ENCODE measurements around the gene IDH3G. TPM values are rescaled to one million over a fixed set of nuclear protein-coding genes. Genes with fewer than 3 reads are reported as not detected.

The IDH3G gene
- total RNA-seq, 1 donor from 2014 or later, result 41.9 TPM

DNA sequence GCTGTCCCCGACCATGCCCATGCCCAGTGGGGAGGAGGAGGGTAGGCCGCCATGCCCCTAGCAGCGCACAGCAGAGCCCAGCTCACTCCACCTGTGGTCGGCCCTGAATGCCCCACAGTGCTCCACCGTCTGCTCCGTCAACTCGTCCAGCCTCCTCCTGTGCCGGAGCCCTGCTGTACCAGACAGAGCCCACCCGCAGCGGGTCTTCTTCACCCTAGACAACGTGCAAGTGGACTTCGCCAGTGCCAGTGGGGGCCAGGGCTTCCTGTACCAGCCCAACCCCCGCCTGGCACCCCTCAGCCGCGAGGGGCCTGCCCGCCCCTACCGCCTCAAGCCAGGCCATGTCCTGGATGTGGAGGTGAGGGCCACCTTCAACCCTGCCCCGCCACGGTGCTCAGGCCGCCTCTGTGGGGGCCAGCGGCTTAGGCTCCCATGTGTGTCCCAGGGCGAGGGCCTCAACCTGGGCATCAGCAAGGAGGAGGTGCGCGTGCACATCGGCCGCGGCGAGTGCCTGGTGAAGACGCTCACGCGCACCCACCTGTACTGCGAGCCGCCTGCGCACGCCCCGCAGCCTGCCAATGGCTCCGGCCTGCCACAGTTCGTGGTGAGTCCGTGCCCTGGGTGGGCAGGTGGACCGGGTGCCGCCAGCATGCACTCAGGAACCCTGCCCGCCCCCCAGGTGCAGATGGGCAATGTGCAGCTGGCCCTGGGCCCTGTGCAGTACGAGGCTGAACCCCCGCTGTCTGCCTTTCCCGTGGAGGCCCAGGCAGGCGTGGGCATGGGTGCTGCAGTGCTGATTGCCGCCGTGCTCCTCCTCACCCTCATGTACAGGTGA is 20.2 kb downstream of the IDH3G start:
- Histone ChIP-seq H3K9ac (ENCODE audit: low read length) (no peak overlapping the region), H3K79me2 (ENCODE audit: insufficient read depth, low read length) (no peaks in the 10 kb centered on the region), H3K27ac (ENCODE audit: low read depth, low read length) (no peak overlapping the region), H3K4me2 (ENCODE audit: low read length) (no peak overlapping the region), H3K4me1 (ENCODE audit: insufficient read depth, low read length) (no peaks in the 10 kb centered on the region), H2AFZ (ENCODE audit: low read depth, low read length) (no peak overlapping the region), H3K4me3 (ENCODE audit: insufficient read depth, low read depth, low read length) (no peak overlapping the region), H4K20me1 (ENCODE audit: insufficient read depth, low read length) (no peaks in the 10 kb centered on the region), H3K9me3 (ENCODE audit: insufficient read depth, low read depth, low read length) (no peaks in the 10 kb centered on the region), H3K36me3 (ENCODE audit: insufficient read depth, low read length) (no peaks in the 10 kb centered on the region), H3K27me3 (ENCODE audit: insufficient read depth, low read length) (no peaks in the 10 kb centered on the region)
- H3K27me3 Mint-ChIP-seq (ENCODE audit: low read depth, unreplicated experiment), result no peaks in the 10 kb centered on the region
- DNase-seq (ENCODE audit: low read depth), result no peak
- no peaks in the 10 kb centered on the region for H3K9me3 Mint-ChIP-seq (ENCODE audit: unreplicated experiment)
- H3K27ac Mint-ChIP-seq (ENCODE audit: unreplicated experiment), result no peak overlapping the region
- no peak for FAIRE-seq
- no peaks in the 10 kb centered on the region for H3K36me3 Mint-ChIP-seq (ENCODE audit: low read depth, unreplicated experiment)
- no peaks in the 10 kb centered on the region for H3K4me1 Mint-ChIP-seq (ENCODE audit: low read depth, unreplicated experiment)
- TF ChIP-seq, protein P1, sequence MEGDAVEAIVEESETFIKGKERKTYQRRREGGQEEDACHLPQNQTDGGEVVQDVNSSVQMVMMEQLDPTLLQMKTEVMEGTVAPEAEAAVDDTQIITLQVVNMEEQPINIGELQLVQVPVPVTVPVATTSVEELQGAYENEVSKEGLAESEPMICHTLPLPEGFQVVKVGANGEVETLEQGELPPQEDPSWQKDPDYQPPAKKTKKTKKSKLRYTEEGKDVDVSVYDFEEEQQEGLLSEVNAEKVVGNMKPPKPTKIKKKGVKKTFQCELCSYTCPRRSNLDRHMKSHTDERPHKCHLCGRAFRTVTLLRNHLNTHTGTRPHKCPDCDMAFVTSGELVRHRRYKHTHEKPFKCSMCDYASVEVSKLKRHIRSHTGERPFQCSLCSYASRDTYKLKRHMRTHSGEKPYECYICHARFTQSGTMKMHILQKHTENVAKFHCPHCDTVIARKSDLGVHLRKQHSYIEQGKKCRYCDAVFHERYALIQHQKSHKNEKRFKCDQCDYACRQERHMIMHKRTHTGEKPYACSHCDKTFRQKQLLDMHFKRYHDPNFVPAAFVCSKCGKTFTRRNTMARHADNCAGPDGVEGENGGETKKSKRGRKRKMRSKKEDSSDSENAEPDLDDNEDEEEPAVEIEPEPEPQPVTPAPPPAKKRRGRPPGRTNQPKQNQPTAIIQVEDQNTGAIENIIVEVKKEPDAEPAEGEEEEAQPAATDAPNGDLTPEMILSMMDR (IDR thresholded peaks at IDR 0.05; ENCODE audit: insufficient read depth, low read depth, low read length), result no peak
- no peak for TF ChIP-seq EZH2 (IDR thresholded peaks at IDR 0.05; ENCODE audit: insufficient read depth, low read length)
- no peak overlapping the region for H3K4me3 Mint-ChIP-seq (ENCODE audit: unreplicated experiment)

DNA sequence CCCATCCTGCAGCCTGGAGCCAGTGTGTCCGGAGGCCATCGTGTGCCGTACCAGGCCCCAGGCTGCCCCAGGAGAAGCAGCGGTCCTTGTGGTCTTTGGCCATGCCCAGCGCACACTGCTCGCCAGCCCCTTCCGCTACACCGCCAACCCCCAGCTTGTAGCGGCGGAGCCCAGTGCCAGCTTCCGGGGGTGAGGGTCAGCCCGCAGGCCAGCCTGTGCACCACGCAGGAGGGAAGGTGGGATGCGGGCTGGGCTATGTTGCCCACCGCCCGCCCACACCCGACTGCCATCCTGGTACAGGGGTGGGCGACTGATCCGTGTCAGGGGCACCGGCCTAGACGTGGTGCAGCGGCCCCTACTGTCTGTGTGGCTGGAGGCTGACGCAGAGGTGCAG is 21.0 kb downstream of the IDH3G start:
- no peaks in the 10 kb centered on the region for H3K9me3 ChIP-seq (ENCODE audit: insufficient read depth, low read depth, low read length)
- no peak overlapping the region for H3K4me3 ChIP-seq (ENCODE audit: insufficient read depth, low read depth, low read length)
- no peak for DNase-seq (ENCODE audit: low read depth)
- H2AFZ ChIP-seq (ENCODE audit: low read depth, low read length), result no peak overlapping the region
- H3K36me3 ChIP-seq (ENCODE audit: insufficient read depth, low read length), result no peaks in the 10 kb centered on the region
- no peaks in the 10 kb centered on the region for H3K4me1 ChIP-seq (ENCODE audit: insufficient read depth, low read length)
- no peaks in the 10 kb centered on the region for H3K79me2 ChIP-seq (ENCODE audit: insufficient read depth, low read length)
- no peak overlapping the region for H3K4me2 ChIP-seq (ENCODE audit: low read length)
- no peaks in the 10 kb centered on the region for H3K27me3 ChIP-seq (ENCODE audit: insufficient read depth, low read length)
- H3K27ac Mint-ChIP-seq (ENCODE audit: unreplicated experiment), result no peak overlapping the region
- no peak for FAIRE-seq
- no peaks in the 10 kb centered on the region for H3K36me3 Mint-ChIP-seq (ENCODE audit: low read depth, unreplicated experiment)
- H3K27me3 Mint-ChIP-seq (ENCODE audit: low read depth, unreplicated experiment), result no peaks in the 10 kb centered on the region
- TF ChIP-seq, protein P1 (IDR thresholded peaks at IDR 0.05; ENCODE audit: insufficient read depth, low read depth, low read length), result no peak
- no peak for TF ChIP-seq EZH2 (IDR thresholded peaks at IDR 0.05; ENCODE audit: insufficient read depth, low read length)
- no peaks in the 10 kb centered on the region for H3K4me1 Mint-ChIP-seq (ENCODE audit: low read depth, unreplicated experiment)
- no peaks in the 10 kb centered on the region for H4K20me1 ChIP-seq (ENCODE audit: insufficient read depth, low read length)
- H3K4me3 Mint-ChIP-seq (ENCODE audit: unreplicated experiment), result no peak overlapping the region
- no peak overlapping the region for H3K9ac ChIP-seq (ENCODE audit: low read length)
- H3K9me3 Mint-ChIP-seq (ENCODE audit: unreplicated experiment), result no peaks in the 10 kb centered on the region
- no peak overlapping the region for H3K27ac ChIP-seq (ENCODE audit: low read depth, low read length)

Data from astrocyte (in vitro differentiated cells and primary cell).